HG03558 (cell line): ENCODE data around the gene RNLS.

Experiments used
- ATAC-seq: cut with Tn5 transposase; IDR thresholded peaks from one replicate; pipeline ENCODE4 v1.9.1; 2021; ENCODE audit warnings: moderate number of reproducible peaks; ENCODE audit not compliant: unreplicated experiment; ENCODE audit errors: extremely low read depth

Gene RNLS

GRCh38 chr10:88442716-88443115, 140.4 kb downstream of the RNLS start:
- ATAC-seq, result no peak

- no peak for ATAC-seq
These were observed 142.6 kb downstream of the RNLS start for GRCh38 chr10:88440541-88440940.

DNA sequence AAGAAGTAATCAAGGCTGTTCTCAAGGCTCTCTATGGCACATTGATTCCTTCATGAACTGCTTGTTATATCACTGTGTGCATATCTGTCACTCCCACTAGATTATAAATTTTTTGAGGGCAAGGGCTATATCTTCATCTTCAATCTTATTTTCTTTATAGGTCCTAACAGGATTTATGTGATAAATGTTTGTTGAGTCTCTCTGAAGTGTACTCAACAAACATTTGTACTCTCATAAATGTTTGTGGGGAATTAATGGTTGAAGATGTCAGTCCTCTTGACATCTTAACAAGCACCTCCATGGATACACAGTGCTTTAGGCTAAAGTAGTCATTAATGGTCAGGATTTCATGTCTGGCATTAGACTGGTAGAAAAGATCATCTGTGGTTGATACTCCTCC, 143.2 kb downstream of the RNLS start:
- no peak for ATAC-seq

DNA sequence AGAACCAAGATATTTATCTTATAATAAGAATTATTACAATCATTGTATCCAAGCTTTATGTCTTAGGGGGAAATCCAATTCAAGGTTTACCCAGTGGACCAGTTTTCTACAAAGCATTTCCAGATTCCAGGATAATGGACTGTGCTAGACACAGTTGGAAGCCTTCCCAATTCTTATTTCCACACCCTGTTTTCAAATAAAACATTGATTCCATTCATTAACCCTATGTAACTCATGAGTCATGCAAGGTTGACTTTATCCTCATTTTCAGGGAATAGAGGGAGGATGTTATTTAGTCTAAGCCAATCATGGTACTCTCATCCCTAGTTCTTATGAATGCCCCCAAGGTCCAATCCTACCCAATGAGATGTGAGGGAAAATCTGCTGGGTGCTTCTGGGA, 145.7 kb downstream of the RNLS start:
- no peak for ATAC-seq

DNA sequence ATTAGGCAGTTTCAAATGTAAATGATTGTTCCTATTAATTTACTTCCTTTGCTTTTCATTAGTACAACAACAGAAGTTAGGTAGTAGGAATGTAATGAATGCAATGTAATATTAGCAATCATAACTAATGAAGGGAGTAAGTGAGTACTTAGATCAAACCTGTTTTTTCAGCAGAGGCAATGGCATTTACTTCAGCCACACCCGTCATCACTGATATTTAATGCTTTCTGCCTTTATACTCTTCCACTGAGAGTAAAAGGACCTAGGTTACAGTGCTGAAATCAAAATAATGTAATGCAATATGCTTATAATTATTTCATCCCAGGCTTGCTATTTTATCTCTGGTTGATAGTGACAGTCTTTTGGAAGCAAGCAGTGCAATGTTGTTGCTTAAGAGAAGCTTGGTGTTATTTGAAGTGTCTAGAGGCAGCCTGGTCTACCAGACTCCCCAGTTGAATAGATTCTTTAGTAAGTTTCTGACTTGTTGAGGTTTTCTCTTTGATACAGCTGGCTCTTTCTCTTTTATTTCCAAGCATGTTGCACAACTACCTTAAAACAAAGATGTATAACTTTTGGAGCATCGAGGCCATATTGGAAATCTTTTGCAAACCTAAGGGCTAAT, 149.4 kb downstream of the RNLS start:
- ATAC-seq, result no peak

- ATAC-seq, result no peak
These were observed 152.0 kb downstream of the RNLS start for GRCh38 chr10:88431103-88431502.

- no peak for ATAC-seq
These were observed 154.1 kb downstream of the RNLS start for GRCh38 chr10:88428976-88429375.

DNA sequence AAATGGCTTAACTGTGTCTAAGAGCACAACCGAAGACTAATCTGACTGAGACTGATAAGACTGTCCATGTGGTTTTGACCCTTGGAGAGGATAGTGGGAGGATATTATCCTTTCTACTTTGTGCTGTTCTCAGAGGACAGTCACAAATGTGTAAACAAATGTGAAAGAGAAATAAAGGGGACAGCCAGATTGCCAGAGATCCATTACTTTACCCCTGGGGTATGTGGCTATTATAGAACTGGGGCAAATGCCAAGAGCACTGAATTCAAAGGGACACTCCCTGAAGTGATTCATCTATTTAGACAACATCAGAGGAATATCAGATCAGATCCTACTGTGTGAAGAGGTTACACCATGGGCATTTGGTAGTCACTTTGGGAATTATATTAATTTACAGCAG, 154.7 kb downstream of the RNLS start:
- no peak for ATAC-seq

DNA sequence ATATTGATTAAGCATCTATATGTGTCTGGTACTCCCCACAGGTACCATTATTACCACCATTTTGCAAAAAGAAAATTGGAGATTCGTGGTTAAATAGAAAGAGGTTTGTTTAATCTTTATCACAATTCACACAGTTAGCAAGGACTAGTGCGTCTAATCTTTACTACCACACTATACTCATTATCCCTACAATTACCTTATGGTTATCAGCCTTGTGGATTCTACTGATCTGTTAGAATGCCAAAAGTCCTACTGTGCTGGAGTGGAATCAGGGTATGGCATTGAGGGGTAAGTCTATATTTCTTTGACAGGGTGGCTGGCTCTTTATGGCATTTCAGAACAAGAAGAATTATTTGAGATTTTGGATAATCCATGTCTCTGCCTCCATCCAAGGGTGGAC, 156.1 kb downstream of the RNLS start:
- no peak for ATAC-seq

DNA sequence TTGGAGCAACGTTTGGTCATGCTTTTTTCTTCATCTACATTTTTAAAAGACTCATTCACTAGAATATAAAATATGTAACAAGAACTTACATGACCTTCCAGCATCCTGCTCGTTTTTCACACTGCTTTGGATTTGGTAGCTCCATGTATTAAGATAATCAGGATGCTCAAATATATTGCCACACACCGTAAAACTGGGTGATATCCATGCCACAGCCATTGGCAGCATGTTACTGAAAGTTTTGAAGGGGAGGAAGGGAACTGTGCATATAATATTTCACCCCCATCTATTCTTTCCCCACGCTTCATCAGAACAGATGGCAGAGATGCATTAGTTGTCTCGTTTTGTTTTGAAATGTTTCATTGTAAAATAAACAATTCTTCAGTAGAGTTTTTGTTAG, 158.2 kb downstream of the RNLS start:
- no peak for ATAC-seq

DNA sequence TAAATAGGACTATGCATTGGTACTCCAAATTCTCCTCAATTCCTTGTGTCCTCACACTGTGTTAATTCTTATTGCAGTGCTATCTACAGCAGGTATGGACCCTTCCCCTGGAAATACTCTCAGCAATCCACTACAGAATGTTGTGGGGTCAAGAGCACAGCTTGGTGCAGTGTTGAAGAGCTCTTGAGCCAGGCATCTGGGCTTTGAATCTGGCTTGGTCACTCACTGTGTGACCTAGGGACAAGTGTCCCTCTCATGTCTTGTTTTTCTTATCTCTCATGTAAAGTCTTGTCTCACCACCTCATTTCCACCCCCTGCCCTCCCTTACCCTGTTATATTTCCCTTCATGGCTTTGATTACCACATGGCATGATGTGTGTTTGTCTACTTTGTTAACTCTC, 159.4 kb downstream of the RNLS start:
- ATAC-seq, result no peak

GRCh38 chr10:88421590-88421989, 161.5 kb downstream of the RNLS start:
- ATAC-seq, result no peak

DNA sequence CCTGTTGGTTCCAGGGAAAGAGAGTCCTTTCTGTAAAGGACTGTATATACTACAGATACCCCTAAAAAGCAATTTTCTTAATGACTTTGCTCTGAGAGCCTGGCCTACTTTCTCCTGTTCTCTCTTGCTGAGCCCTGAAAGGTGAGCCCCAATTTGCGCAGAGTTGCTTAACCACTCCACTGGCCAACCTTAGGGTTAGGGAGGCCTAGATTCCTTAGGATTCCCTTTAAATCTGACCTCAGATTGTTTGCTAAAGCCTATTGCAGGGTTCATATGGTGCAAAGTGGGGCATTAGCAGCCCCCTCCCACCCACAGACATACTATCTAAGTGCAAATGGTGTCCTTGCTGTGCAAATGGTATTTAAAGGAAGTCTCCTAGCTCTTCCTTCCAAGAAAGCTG, 164.2 kb downstream of the RNLS start:
- ATAC-seq, result no peak

- no peak for ATAC-seq
These were observed 165.6 kb downstream of the RNLS start for GRCh38 chr10:88417387-88418030.

DNA sequence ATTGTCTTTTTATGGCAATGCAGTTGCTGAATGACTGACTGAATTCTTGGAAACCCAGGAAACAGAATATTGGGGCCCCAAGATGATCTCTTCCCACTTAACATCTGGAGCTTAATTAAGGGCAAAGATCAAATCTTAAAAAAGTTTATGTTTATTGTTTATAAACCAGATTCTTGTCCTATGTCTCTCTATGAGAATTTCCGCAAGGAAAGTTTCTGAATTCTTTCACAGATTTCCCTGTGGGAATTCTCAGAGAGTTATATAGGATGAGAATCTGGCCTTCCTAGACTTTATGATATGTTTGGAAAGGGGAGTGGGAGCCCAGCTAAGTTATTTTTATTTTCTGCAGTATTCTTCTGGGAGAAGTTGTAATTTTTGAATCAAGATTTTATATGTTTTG, 166.3 kb downstream of the RNLS start:
- no peak for ATAC-seq

- ATAC-seq, result no peak
These were observed 167.5 kb downstream of the RNLS start for GRCh38 chr10:88415533-88416130.

GRCh38 chr10:88413412-88413811, 169.7 kb downstream of the RNLS start:
- no peak for ATAC-seq

- no peak for ATAC-seq
These were observed 171.3 kb downstream of the RNLS start for GRCh38 chr10:88411772-88412349.

DNA sequence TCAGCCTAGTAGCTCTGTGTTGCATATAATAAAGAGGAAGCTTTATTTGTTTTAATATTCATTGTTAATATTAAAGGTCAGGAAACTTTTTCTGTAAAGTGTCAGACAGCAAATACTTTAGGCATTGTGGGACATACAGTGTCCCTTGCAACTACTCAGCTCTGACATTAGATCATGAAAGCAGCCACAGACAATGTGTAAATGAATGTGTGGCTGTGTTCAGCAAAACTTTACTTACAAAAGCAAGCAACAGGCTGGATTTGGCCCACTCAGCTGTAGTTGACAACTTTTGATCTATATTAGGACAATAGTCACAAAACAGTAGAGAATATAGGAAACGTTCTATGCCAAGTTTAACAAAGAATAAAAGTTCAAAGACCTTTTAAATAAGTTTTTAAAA, 173.3 kb downstream of the RNLS start:
- ATAC-seq, result no peak

- ATAC-seq, result no peak
These were observed 173.9 kb downstream of the RNLS start for GRCh38 chr10:88409236-88409635.

- ATAC-seq, result no peak
These were observed 175.0 kb downstream of the RNLS start for GRCh38 chr10:88408096-88408495.

DNA sequence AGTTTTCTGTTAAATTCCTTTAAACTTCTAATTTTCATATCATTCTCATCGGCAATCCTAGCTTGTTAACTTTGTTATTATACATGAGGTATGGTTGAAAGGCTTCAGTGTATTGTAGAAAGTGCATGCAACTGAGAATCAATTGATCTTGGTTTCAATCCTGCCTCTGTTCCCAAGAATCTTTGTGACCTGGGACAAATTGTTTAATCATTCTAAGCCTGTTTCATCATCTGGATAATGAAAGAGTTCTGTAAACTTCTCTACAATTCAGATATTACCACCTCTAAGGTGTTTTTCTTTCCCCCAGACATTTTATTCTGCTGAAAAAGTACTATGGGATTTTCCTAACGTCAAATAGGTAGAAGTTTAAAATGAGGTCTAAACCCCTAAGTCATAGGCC, 179.0 kb downstream of the RNLS start:
- ATAC-seq, result no peak
